Measurements from ENCODE around the gene AOC3. TPM values are rescaled to one million over a fixed set of nuclear protein-coding genes. Genes with fewer than 3 reads are reported as not detected.
"Not testable (repeated sequence)": the region's sequence is repeated elsewhere in the genome, so short reads cannot be mapped to it uniquely, and the experiment has no call there.

AOC3 gene
- total RNA-seq, 3 donors from 2014 or later, result 2.1 to 2.6 (median 2.2) TPM

DNA sequence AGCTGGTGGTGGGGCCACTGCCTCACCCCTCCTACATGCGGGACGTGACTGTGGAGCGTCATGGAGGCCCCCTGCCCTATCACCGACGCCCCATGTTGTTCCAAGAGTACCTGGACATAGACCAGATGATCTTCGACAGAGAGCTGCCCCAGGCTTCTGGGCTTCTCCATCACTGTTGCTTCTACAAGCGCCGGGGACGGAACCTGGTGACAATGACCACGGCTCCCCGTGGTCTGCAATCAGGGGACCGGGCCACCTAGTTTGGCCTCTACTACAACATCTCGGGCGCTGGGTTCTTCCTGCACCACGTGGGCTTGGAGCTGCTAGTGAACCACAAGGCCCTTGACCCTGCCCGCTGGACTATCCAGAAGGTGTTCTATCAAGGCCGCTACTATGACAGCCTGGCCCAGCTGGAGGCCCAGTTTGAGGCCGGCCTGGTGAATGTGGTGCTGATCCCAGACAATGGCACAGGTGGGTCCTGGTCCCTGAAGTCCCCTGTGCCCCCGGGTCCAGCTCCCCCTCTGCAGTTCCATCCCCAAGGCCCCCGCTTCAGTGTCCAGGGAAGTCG, 16.8 kb downstream of the AOC3 start:
- not testable (repeated sequence) for H3K36me3 Mint-ChIP-seq (ENCODE audit: insufficient read depth); H3K4me3 Mint-ChIP-seq; DNase-seq; H3K9me3 Mint-ChIP-seq; H3K4me1 Mint-ChIP-seq (ENCODE audit: low read depth); ATAC-seq
- peaks cover 35% of the 10 kb centered on the region for H3K27me3 Mint-ChIP-seq (ENCODE audit: low read depth)

- H3K9me3 Mint-ChIP-seq, result no peaks in the 10 kb centered on the region
- no peak overlapping the region for H3K4me3 Mint-ChIP-seq
- ATAC-seq (no peak), DNase-seq (no peak)
- peaks cover 39% of the 10 kb centered on the region for H3K27me3 Mint-ChIP-seq (ENCODE audit: low read depth)
- no peaks in the 10 kb centered on the region for H3K36me3 Mint-ChIP-seq (ENCODE audit: insufficient read depth)
- no peaks in the 10 kb centered on the region for H3K4me1 Mint-ChIP-seq (ENCODE audit: low read depth)
These were observed 17.3 kb downstream of the AOC3 start for GRCh38 chr17:42868338-42868737.

DNA sequence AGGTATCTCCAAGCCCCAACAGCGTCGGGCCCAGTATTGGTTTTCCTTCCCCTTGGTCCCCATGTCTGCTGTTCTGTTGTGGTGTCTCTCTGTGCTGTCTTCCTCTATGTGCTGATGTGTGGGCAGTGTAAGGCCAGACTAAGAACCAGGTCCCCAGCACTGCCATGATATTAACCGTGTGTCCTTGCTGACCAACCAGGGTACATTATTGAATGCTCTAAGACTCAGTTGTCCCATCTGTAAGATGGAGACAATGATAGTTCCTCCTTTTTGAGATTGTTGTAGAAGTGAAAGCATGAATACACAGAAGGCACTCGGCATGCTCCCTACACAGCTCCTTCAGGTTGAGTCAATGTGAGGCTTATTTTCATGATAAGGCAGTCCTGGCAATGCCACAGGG, 20.6 kb downstream of the AOC3 start:
- no peak for ATAC-seq
- H3K4me3 Mint-ChIP-seq, result no peak overlapping the region
- no peaks in the 10 kb centered on the region for H3K36me3 Mint-ChIP-seq (ENCODE audit: insufficient read depth)
- no peaks in the 10 kb centered on the region for H3K4me1 Mint-ChIP-seq (ENCODE audit: low read depth)
- DNase-seq, result no peak
- peaks cover 28% of the 10 kb centered on the region for H3K27me3 Mint-ChIP-seq (ENCODE audit: low read depth)
- H3K9me3 Mint-ChIP-seq, result no peaks in the 10 kb centered on the region

GRCh38 chr17:42872251-42872965, 21.4 kb downstream of the AOC3 start:
- Mint-ChIP-seq H3K9me3 (no peaks in the 10 kb centered on the region), H3K36me3 (ENCODE audit: insufficient read depth) (no peaks in the 10 kb centered on the region), H3K4me1 (ENCODE audit: low read depth) (no peaks in the 10 kb centered on the region), H3K4me3 (no peak overlapping the region), H3K27me3 (ENCODE audit: low read depth) (peaks cover 31% of the 10 kb centered on the region)
- no peak for ATAC-seq
- DNase-seq, result no peak

DNA sequence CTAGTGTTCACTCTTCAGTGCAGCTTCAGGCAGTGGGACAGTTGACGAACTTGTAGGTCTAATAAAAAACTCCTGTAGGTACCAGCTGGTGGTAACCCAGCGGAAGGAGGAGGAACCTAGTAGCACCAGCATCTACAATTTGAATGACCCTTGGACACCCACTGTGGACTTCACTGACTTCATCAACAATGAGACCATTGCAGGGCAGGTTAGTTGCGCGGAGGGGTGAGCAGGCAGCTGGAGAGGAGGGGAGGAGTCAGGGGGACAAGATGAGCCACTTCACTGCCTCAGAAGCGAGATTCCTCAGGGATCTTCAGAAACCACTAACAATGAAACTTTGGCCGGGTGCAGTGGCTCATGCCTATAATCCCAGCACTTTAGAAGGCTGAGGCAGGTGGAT, 22.3 kb downstream of the AOC3 start:
- H3K36me3 Mint-ChIP-seq (ENCODE audit: insufficient read depth), result no peaks in the 10 kb centered on the region
- no peaks in the 10 kb centered on the region for H3K9me3 Mint-ChIP-seq
- no peak overlapping the region for H3K4me3 Mint-ChIP-seq
- H3K4me1 Mint-ChIP-seq (ENCODE audit: low read depth), result no peaks in the 10 kb centered on the region
- ATAC-seq (no peak), DNase-seq (no peak)
- peaks cover 30% of the 10 kb centered on the region for H3K27me3 Mint-ChIP-seq (ENCODE audit: low read depth)

DNA sequence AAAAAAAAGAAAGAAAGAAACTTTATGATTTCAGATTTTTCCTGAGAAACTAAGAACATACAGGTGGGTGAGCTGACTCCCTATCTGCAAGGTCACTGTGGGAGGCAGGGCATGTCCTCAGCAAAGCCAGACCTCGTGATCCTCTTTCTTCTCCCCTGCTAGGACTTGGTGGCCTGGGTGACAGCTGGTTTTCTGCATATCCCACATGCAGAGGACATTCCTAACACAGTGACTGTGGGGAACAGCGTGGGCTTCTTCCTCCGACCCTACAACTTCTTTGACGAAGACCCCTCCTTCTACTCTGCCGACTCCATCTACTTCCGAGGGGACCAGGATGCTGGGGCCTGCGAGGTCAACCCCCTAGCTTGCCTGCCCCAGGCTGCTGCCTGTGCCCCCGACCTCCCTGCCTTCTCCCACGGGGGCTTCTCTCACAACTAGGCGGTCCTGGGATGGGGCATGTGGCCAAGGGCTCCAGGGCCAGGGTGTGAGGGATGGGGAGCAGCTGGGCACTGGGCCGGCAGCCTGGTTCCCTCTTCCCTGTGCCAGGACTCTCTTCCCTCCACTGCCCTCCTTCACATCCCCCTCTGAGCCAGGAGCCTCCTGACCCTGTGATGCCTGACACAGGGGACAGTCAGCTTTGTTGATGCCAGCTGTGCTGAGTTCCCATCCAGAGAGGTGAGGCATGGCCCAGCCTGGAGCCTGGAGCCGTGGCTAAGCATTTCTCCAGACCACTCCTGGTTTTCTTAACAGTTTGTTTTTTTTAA, 23.1 kb downstream of the AOC3 start:
- not testable (repeated sequence) for H3K4me3 Mint-ChIP-seq; DNase-seq; H3K36me3 Mint-ChIP-seq (ENCODE audit: insufficient read depth); H3K4me1 Mint-ChIP-seq (ENCODE audit: low read depth); ATAC-seq; H3K9me3 Mint-ChIP-seq
- H3K27me3 Mint-ChIP-seq (ENCODE audit: low read depth), result peaks cover 30% of the 10 kb centered on the region

- ATAC-seq (no peak), DNase-seq (no peak)
These were observed 26.0 kb downstream of the AOC3 start for GRCh38 chr17:42877037-42877436.

GRCh38 chr17:42878123-42878880, 27.3 kb downstream of the AOC3 start:
- no peaks in the 10 kb centered on the region for H3K36me3 Mint-ChIP-seq (ENCODE audit: insufficient read depth)
- no peak overlapping the region for H3K4me3 Mint-ChIP-seq
- no peaks in the 10 kb centered on the region for H3K4me1 Mint-ChIP-seq (ENCODE audit: low read depth)
- peaks cover 14% of the 10 kb centered on the region for H3K27me3 Mint-ChIP-seq (ENCODE audit: low read depth)
- ATAC-seq, result no peak
- DNase-seq, result no peak
- H3K9me3 Mint-ChIP-seq, result no peaks in the 10 kb centered on the region

More at GRCh38 chr17:42877037-42877436, 26.0 kb downstream of the AOC3 start:
- Mint-ChIP-seq H3K4me3 (no peak overlapping the region), H3K9me3 (no peaks in the 10 kb centered on the region), H3K27me3 (ENCODE audit: low read depth) (peaks cover 18% of the 10 kb centered on the region), H3K4me1 (ENCODE audit: low read depth) (no peaks in the 10 kb centered on the region), H3K36me3 (ENCODE audit: insufficient read depth) (no peaks in the 10 kb centered on the region)

DNA sequence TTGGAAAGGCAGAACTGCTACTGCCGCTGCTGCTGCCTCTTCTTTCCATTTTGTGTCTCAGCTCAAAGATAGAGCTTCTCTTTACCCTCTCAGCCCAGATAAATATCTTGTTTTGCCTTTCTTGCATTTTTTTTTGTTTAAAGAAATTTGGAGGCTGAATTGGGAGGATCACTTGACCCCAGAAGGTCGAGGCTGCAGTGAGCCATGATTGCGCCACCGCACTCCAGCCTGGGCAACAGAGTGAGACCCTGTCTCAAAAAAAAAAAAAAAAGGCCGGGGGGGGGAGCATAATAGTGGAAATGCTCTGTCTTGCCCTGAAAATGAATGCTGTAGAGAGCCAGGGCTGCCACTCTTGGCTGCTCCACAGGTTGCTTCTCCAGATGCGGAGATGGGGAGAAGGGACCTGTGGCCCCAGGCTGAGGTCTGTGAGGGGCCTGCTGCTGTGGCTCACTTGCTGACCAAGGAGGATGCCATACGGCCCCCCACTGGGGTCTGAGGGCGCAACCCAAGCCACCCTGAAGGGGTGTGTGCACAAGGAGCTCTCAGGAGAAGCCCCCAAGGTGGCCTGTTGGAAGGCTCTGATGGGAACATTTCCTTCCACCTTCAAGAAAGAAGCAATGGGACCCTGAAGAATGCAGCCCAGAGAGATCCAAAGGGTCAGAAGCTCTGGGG, 28.1 kb downstream of the AOC3 start:
- Mint-ChIP-seq H3K4me3 (no peak overlapping the region), H3K27me3 (ENCODE audit: low read depth) (peaks cover 18% of the 10 kb centered on the region), H3K36me3 (ENCODE audit: insufficient read depth) (no peaks in the 10 kb centered on the region), H3K9me3 (no peaks in the 10 kb centered on the region), H3K4me1 (ENCODE audit: low read depth) (no peaks in the 10 kb centered on the region)
- no peak for ATAC-seq
- no peak for DNase-seq

DNA sequence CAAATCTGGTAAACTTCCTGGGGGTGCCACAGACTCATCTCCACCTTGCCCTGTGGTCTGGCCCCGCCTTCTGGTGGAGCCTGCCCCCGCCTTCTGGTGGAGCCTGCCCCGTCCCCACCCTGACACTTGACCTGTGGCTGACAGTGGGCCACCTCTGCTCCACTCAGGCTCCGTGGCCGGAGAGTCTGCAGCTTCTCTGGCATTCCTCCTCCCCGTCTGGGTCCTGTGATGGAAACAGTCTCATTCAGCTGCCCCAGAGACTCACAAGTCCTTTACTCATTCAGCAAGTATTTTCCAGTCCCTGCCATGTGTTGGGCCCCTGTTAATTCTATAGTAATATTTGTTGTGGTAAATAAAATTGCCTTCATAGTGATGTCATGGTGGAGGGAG, 28.6 kb downstream of the AOC3 start:
- Mint-ChIP-seq H3K36me3 (ENCODE audit: insufficient read depth) (no peaks in the 10 kb centered on the region), H3K9me3 (no peaks in the 10 kb centered on the region), H3K4me3 (no peak overlapping the region), H3K4me1 (ENCODE audit: low read depth) (no peaks in the 10 kb centered on the region), H3K27me3 (ENCODE audit: low read depth) (peaks cover 18% of the 10 kb centered on the region)
- no peak for ATAC-seq
- no peak for DNase-seq

DNA sequence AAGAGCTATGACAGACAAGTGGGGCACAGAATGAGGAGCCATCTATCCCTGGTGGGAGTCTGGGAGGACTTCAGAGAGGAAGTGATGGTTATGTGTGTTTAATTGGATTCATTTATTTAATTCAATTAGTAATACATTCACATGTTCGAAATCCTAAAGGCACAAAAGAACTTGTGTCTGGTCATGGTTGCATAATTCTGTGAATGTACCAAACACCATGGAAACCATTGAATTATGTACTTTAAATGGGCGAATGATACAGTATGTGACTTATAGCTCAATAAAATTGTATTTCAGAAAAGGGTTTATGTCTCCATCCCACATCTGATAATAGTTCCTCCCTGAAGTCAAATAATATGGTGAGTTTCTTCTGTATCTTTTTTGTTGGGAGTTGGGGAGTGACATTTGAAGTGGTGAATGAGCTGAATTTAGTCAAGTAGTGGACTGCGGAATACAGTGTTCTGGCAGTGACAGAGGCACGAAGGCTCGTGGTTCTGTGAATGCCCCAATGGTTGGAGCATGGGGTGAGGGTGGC, 29.8 kb downstream of the AOC3 start:
- ATAC-seq, result no peak

GRCh38 chr17:42881706-42882105, 30.7 kb downstream of the AOC3 start:
- H3K4me1 Mint-ChIP-seq (ENCODE audit: low read depth); ATAC-seq; H3K9me3 Mint-ChIP-seq; DNase-seq; H3K36me3 Mint-ChIP-seq (ENCODE audit: insufficient read depth); H3K4me3 Mint-ChIP-seq: not testable (repeated sequence)
- H3K27me3 Mint-ChIP-seq (ENCODE audit: low read depth), result peaks cover 20% of the 10 kb centered on the region

More for the DNA sequence above, 29.8 kb downstream of the AOC3 start:
- Mint-ChIP-seq H3K36me3 (ENCODE audit: insufficient read depth) (no peaks in the 10 kb centered on the region), H3K4me1 (ENCODE audit: low read depth) (no peaks in the 10 kb centered on the region), H3K27me3 (ENCODE audit: low read depth) (peaks cover 16% of the 10 kb centered on the region), H3K9me3 (no peaks in the 10 kb centered on the region), H3K4me3 (no peak overlapping the region)
- DNase-seq, result no peak

- no peak for ATAC-seq
- peaks cover 2% of the 10 kb centered on the region for H3K4me1 Mint-ChIP-seq (ENCODE audit: low read depth)
- no peaks in the 10 kb centered on the region for H3K36me3 Mint-ChIP-seq (ENCODE audit: insufficient read depth)
- peaks cover 19% of the 10 kb centered on the region for H3K27me3 Mint-ChIP-seq (ENCODE audit: low read depth)
- no peak overlapping the region for H3K4me3 Mint-ChIP-seq
- DNase-seq, result no peak
- H3K9me3 Mint-ChIP-seq, result no peaks in the 10 kb centered on the region
These were observed 31.2 kb downstream of the AOC3 start for GRCh38 chr17:42882166-42882565.
